ENCODE results near the gene DCPS.
"Not testable (repeated sequence)": the region's sequence is repeated elsewhere in the genome, so short reads cannot be mapped to it uniquely, and the experiment has no call there.

Gene DCPS, protein sequence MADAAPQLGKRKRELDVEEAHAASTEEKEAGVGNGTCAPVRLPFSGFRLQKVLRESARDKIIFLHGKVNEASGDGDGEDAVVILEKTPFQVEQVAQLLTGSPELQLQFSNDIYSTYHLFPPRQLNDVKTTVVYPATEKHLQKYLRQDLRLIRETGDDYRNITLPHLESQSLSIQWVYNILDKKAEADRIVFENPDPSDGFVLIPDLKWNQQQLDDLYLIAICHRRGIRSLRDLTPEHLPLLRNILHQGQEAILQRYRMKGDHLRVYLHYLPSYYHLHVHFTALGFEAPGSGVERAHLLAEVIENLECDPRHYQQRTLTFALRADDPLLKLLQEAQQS

DNA sequence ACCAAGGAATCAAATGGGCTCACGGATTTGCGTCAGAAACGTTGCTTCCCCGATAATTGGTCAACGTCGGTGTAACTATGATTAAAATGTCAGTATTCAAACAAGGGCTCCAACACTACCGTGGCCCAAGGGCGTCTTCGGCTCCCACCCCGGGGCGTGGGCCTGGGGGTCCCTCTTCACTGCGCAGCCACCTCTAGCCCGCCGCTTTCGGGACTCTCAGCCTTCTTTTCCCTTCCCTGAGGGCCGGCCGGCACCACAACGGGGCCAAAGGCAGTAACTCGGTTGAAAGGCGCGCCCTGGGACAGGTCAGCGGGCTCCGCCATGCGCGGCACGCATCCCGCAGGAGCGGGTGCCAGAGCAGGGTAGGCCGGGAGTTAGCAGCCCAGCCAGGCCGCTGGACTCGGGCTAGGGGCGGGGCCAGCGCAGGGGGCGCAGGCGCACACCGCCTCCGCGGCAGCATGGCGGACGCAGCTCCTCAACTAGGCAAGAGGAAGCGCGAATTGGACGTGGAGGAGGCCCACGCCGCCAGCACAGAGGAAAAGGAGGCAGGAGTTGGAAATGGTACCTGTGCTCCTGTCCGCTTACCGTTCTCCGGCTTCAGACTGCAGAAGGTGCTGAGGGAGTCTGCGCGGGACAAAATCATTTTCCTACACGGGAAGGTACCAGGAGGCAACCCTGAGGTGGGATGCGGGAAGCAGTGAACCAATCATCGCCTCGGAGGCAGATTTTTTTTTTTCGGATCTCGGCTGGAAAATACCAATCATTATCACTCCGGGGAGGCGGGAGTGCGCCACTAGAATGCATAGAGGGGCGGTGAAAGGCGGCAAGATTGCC is at the start of gene DCPS:
TSS of gene DCPS (plus strand) at position 438 of the 834 bp plus-strand sequence. CDS start at position 459, 21 bp downstream.
- peak; percentile 86 for DNase-seq

DNA sequence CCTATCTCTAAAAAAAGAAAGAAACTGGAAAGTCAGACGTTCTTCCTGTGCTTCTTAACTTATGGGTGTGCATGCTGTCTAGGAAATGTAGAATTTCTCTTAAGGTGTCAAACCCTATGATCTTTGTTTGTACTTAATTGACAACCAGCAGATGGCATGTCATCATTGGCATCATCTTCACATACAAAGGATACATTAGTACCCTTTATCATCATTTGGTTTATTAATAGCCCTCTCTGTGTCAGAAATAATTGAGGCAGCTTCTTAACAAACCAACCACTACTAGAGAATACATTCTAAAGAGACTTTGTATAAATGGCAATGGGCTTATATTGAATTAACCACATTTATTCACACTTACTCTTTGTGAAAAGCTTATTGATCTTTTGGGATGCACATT is 49.0 kb upstream of the DCPS start:
- DNase-seq: no peak

DNA sequence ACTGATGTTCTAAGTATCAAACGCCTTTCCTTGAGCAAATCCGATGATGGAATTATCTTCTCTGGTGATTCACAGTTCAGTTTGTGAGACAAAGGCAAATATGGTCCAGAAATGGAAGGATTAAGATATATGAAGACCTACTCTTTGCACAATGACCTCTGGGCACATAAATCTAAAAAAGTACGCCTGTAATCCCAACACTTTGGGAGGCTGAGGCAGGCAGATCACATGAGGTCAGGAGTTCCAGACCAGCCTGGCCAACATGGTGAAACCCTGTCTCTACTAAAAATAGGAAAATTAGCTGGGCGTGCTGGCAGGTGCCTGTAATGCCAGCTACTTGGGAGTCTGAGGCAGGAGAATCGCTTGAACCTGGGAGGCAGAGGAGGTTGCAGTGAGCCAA is 48.4 kb upstream of the DCPS start:
- DNase-seq: not testable (repeated sequence)

DNA sequence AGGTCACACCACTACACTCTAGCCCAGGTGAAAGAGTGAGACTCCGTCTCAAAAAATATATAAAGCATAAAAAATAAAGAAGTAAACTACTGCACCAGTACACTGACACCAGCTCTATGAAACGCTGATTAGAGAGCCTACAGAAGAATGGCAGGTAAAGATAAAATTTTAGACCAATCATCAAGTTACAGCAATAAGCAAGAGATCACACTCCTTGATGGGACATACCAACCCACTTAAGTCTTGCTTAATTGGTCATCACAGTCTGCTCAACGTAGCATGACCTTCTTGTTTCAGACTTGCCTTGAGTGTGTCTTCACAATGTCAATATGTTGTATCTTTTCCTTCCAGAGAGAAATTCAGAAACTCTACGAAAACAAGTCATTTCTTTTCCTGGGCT is 47.6 kb upstream of the DCPS start:
- no peak for DNase-seq

DNA sequence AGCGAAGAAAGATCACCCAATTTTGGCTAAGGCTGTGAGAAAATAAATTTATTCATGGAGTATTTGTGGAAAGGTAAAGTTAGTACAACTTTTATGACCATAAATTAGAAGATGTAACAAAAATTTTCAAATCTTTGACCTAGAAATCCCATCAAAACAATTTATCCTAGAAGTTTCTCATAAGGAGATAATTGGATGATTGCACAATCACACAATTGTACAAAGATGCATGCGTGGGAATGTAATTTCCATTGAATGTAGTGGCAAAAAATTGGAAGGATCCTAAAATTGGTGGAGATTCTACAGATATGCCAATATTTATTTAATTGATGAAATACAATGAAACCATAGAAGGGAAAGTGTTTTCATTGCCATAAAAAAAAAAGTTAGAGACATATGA is 46.7 kb upstream of the DCPS start:
- DNase-seq: no peak

DNA sequence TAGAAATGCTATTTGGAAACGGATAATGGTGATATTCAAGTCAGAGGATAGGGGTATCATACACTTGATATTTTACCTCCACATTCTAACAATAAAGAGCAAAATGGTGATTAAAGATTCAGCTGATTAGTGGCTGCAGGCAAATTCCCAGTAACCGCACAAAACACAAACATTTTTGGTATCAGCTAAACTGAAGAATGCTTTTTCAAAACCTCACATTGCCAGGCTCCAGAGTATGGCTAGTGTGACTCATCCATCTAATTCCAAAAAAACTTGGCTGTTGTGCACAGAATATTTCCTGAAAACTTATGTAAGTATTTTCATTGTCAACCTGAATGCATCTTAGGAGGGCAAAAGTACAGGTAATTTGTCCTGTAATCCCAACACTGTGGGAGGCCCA is 46.1 kb upstream of the DCPS start:
- DNase-seq: no peak

DNA sequence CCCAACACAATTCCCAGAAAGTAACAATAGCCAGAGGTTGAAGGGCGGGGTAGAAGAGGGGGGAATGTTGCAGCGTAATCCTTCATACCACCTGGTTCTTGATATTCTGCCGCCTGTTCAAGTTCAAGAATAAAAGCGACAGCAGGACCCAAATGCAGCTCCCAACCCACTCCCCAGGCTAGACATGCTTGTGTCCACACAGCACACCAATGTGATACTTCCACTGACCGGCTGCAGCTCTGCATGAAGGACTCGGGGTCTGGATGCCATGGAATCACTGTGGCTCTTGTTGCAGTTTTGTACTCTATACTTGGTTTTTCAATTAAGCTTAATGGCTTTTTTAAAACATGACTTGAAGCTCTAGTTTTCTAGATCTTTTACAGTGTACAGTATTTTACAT is 41.6 kb upstream of the DCPS start:
- no peak for DNase-seq

DNA sequence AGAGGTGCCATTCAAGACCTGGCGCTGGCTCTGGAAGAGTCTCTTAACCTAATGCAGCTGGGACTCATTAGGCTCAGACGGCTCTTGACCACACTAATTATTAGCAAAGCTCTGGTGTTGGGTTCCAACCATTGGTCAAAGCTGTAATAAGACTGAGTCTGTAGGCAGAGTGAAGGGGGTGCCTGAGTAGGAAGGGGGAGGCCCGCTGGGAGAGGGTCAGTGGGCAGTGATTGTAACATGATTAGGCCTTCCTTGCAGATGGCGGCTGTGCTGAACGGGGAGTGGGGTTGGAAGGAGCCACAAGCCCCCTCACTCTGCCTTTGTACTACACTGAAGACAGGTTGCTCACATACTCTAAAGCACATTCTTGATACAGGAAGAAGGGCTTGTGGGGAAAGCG is 40.4 kb upstream of the DCPS start:
- DNase-seq: no peak

DNA sequence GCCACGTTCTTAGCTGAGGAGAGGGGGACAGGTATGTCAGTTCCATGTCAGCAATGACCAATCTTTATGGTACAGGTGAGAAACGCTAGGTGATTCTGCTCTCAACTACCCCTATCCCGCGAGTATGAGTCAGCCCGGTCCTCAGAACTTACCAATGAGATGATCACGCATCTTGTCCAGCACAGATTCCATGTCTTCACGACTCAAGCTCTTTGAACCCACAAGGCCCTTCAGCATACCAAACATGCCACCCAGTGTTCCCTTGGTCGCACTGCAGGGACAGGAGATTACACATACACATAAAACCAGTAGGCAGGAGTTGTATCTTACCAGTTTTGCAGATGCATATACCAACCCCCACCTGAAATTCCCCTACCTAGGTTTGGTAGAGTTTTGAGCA is 38.0 kb upstream of the DCPS start:
- DNase-seq: no peak

DNA sequence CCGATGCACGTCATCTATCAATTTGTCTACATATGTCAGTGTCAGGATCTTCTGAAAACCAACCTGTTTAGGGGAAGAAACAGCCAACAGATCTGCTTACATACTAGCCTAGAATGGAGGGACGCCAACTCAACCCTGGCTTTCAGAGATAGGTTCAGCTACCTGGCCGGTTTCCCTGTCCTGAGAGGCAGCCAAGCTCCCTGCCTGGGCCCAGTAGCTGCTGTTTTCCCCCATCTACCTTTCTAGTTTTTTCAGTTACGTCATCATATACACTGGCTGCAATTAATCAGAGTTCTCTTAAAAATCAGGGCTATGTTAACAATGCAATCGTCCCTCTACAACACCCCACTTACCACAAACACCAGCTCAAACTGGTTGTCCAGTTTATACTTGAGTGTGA is 36.2 kb upstream of the DCPS start:
- no peak for DNase-seq

DNA sequence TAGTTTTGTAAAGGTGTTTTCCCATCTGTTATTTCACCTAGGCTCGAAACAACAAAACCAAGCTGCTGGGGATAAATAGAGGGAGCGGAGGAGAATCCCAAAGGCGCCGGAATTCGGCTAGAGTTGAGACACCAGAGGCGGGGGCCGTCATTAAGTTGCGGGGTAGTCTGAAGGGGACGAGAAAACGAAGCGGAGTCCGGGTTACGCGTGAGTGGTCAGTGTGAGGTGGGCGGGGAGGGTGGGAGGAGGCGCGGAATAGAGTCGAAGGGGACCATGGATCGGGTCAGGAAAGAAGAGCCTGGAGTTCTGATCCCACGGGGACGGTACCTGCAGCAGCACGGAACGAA is 35.5 kb upstream of the DCPS start:
- DNase-seq: no peak

DNA sequence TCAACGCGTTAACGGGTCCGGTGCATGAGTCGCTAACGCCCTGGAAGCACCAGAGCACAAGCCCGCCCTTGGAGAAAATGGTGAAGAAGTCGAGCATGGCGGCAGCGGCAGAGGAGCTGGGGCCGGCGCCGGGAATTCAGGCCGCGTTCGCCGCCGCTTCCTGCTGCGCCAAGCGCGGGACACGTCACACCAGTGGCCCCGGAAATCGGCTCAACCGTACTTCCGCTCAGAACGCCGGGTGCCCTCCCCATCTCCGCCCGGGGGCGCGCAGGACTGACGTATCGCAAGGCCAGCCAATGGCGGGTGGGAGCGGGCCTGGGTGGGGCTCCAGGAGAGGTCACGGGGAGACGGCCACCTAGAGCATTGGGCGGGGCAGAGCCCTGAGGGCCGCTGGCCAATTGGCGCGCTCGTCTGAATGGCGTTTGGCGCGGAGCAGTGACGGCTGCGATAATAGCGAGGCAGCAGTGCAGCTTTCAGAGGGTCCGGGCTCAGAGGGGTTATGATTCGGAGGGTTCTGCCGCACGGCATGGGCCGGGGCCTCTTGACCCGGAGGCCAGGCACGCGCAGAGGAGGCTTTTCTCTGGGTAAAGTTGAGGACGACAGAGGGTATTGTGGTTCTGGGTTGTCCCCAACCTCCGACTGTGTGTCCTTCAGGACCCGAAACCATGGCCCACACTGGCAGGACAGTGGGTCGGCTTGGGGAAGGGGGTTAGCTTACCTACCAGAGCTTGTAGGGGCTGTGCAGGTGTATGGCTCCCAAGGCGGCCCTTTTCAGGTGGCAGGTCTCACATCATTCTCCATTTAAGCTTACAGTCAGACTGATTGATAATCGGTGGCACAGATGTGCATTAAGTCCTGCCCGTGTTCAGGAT is 34.9 kb upstream of the DCPS start, which contains the start of the genes FOXRED1 and SRPRA:
TSS of gene FOXRED1 (plus strand) at position 447 of the 872 bp plus-strand sequence. CDS start at position 500, 53 bp downstream.
TSS of gene SRPRA (minus strand) at position 188 of the 872 bp plus-strand sequence. CDS start at position 97, 91 bp downstream.
- DNase-seq: peak; percentile 100

DNA sequence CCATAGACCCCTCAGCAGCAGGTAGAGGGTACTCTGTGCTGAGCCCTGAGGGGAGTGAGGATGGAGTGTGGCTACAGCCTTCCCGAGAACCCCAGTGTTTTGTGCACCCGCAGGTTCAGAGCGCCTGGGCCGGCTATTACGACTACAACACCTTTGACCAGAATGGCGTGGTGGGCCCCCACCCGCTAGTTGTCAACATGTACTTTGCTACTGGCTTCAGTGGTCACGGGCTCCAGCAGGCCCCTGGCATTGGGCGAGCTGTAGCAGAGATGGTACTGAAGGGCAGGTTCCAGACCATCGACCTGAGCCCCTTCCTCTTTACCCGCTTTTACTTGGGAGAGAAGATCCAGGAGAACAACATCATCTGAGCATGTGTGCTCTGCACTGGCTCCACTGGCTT is 26.5 kb upstream of the DCPS start:
- no peak for DNase-seq

DNA sequence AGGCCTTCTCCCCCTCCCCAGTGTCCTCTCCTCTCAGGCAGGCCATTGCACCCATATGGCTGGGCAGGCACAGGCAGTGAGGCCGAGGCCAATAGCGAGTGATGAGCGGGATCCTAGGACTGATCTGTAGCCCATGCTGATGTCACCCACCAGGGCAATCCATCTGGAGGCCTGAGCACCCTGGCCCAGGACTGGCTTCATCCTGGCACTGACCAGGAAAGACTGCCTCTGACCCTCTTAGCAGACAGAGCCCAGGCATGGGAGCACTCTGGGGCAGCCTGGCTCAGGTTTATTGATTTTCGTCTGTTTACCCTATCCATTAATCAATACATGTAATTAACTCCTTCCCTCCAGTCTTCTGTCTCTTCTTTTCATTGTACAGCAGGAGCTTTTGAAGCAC is 26.1 kb upstream of the DCPS start:
- no peak for DNase-seq

DNA sequence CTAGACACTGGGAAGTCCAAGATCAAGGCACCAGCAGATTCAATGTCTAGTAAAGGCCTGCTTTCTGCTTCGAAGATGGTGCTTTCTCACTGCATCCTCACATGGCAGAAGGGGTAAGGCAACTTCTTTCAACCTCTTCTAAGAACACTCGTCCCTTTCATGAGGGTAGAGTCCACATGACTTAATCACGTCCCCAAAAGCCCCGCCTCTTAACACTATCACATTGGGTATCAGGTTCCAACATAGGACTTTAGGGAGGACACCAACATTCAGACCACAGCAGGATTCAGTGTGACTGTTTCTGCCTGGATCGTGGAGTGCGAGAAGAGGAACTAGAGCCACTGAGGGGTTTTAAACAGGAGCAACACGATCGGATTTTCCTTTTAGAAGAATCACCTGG is 24.7 kb upstream of the DCPS start:
- DNase-seq: no peak

DNA sequence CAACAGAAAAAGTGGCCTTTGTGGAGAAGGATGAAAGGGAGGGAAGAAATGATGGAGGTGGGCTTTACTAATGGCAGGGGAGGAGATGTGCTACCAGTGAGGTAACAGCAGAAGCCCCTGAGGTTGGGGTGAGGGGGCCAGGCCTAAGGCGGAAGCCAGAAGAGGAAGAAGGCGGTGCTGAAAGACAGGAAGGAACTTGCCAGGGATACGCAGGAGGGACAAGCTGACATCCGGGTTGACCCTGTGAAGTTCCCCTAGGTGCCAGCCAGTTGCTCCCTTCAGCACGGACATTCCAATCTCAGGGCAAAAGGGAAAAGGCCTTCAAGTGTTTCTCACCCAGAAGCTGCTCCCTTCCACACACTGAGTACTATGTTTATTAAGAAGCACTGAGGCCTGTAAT is 23.3 kb upstream of the DCPS start:
- DNase-seq: no peak

DNA sequence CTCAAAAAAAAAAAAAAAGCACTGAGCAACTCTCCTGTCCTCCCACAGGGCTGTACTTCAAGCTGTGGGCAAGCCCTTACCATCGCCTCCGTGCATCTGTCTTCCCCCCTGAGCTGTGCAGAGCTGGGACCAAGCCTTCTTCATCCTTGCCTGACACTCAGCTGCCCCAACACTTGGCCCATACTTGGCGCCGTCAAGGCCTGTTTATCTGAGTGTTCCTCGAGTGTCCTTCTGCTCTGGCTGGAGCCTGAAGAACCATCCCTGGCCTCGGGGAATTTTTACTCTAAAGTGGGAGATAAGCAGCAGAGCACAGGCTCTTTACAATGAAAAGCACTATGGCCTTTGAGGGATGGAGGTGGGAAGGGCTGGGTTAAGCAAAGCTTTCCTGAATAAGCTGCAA is 22.6 kb upstream of the DCPS start:
- no peak for DNase-seq

DNA sequence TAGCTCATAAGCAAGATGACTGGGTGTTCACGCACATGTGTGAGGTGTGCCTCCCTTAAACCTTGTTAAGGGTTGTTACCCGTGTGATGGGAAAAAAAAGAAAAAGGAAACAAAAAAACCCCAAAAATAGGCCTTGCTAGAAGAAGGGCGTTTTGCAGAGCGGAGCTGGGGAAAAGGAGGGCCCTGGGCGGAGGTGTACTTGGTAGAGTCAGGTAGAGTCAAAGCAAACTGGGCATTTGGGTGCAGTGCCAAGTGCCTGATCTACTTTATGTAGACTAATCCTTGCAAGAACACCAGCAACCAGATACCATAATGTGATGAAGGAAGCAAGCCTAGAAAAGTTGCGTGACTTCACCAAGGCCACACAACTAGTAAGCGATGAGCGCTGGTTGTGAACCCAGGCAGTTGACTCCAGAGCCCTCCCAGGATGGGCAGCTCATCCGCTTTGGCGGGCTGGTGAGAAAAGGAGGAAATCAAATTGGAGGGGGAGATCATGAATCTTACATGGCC is 22.1 kb upstream of the DCPS start:
- no peak for DNase-seq

DNA sequence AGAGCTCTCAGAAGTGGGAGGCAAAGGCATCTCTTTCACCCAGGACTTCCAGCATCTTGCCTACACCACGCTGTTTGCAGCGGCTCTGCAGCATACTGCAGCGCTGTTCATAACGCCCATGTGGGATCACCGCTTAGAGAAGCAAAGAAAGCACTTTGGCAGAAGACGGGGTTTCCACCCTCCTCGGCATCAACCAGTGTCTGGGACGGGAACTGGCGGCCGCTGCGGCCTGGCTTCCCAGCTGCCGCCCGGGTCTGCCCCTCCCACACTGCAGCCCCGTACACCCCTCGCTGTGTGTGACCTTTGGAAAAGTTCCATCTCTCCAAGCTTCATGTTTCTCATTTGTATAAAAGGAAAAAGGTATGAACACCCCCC is 21.5 kb upstream of the DCPS start:
- peak; percentile 31 for DNase-seq

DNA sequence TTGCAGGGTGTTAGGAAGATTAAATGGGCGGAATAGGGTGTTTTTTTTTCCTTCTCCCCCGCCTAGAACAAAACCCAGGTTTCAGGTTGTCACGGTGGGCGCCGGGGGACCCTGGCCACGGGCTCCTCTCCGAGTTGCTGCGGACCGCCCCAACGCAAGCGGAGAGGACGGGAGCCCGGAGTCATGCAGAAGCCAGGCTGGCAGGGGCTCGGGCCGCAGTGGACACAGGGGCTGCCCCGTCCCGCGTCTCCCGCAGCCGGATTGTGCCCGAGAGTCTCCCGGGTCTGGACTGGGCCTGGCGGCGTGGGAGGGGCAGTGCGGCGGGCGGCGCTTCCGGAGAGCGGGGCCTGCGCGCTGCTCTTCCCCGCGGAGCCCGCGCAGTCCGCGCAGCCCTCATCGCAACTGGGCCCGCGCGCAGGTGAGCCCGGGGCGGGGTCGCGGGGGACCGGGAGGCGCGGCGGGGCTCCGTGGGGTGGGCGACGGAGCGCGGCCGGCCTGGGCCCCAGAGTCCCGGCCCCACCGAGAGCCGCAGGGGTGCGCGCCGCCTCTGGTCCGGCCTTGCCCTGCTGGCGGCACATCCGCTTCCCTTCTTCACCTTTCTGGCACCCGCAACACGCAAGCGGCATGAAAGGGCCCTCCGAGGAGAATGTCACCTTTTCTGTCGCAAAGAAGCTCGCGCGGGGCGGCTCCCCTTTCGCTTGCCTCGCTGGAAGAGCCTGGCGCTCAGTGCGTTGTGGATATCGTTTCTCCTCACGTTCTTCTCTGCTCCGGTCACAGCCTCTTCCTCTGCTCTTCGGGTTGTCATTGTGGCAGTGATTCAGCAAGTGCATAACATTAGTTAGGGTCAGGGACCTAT is 20.9 kb upstream of the DCPS start, which contains the start of gene TIRAP:
TSS of gene TIRAP (plus strand) at position 358 of the 856 bp plus-strand sequence. CDS start 7,802 bp downstream, outside the sequence.
- peak; percentile 54 for DNase-seq

DNA sequence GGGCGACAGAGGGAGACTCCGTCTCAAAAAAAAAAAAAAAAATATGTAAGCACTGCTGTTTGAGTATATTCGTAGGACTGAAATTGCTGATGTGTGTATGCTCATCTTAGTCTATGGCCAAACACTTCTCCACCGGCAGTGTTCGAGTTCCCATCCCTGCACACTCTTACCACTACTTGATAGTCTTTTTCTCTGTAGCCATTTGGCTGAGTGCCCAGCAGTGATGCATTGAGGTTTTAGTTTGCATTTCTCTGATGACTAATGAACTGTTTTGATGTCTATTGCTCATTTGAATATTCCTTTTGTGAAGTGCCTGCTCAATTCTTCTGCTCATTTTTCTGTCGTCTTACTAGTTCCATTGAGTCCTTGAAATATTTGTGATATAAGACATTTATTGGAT is 19.0 kb upstream of the DCPS start:
- peak; percentile 87 for DNase-seq

DNA sequence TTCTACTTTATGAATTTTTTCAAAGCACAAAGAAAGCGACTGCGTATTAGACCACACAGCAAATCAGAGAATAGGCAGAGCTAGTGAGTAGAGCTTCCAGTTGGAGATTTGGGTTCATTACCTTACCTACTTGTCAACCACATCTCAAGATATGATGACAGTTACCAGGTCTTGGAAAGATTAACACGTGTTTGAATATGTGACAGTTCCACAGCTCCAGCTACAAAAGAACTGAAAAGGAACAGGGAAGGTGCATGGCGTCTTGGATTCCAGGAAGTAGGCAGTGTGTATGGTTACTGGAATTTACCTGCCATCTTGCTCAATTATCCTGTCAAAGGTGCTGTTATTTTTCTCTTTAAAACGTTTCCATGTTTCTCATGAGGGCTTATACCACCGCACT is 15.6 kb upstream of the DCPS start:
- no peak for DNase-seq
